ENCODE results near the gene RERE.

The RERE gene

DNA sequence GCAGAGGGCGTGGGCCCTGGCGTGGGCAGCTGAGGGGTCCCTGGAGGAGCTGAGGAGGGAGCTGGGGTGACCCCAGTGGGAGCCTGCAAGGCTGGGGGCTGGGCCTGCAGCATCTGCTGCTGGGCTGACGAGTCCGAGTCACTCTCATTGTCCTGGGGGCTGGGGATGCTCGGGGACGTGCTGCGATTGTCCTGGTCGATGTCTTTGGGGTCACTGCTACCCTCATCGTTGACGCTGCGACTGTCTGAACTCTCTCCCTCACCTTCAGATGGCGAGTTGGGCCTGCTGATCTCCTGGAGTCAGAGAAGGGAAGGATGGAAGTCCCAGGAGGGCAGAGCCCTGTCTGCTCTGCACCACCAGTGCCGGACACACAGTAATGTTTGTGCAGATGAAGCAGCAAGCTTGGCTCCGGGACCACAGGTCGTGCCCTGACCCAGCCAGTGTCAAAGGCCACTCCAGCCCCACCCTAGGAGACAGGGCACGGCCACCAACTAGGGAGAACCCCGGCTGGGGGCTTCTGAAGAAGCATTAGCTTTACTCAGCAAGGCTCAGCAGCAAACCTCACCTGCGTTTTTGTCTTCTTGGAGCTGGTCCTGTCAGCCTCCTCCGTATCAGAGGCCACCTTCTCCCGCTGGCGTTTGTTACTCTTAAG lies 456.1 kb downstream of the RERE start:
- no peak for DNase-seq (ENCODE audit: low spot score)

DNA sequence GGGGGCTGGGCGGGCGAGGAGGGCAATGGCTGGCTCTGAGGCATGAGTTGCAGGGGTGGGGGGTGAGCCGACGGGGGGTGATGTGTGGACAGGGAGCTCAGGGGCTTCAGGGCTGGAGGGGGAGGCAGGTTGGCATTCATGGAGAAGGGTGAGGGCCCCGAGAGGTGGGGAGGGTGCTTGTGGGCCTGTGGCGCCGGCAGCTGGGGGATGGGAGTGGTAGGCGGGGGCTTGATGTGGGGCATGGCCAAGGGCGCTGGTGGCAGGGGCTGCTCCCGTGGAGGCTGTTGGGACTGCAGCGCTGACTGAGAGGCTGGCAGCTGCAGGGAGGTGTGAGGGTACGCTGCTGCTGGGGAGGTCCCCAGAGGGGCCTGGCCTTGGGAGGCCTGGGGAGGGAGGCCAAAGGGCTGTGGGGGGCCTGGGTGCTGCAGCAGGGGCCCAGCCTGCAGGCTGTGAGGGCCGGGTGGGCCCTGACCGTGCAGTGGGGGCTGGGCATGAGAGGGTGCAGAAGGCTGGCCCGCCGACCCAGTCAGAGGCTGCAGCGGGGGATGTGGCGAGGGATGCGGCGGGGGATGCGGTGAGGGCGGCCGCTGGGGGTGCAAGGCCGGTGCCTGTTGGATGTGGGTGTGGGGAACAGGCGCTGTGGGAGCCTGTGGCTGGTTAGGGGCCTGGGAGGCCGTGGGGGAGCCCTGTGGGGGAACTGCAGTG lies 456.8 kb downstream of the RERE start:
- no peak for DNase-seq (ENCODE audit: low spot score)

DNA sequence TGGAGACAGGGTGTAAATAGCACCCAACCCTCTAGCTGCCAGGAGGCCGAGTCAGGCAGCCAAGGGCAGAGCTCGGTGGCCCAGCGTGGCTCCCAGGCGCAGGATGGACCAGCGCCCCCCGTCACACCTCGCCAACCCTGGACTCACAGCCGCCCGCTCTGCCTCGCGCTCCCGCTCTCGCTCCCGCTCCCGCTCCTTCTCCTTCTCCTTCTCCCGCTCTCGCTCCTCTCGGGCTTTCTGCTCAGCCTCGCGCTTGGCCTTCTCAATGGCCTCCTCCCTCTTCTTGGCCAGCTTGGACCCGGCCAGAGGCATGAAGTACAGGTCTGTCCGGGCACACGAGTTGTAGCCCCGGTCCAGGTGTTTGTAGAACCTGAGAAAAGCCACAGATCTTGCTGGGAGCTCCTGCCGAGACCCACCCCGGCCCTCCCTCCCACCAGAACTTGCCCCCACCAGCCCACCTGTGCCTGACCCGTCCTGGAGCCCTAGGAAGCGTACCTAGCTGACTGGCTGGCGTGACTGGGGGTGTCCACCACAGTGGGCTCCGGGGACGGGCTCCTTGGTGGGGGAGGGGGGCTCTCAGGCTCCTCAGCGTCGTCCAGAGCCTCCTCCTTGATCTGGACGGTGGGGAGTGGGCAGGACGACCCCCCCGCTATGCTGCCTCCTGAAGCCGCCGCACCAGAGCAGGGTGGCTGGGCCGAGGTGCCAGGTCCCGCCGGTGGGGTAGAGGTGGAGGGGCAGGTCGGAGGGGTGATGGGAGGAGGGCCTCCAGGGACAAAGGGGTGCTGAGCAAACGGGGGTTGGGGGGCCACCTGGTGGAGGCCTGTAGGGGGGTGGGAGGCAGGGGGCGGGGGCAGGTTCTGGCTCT lies 457.6 kb downstream of the RERE start:
- no peak for DNase-seq (ENCODE audit: low spot score)

DNA sequence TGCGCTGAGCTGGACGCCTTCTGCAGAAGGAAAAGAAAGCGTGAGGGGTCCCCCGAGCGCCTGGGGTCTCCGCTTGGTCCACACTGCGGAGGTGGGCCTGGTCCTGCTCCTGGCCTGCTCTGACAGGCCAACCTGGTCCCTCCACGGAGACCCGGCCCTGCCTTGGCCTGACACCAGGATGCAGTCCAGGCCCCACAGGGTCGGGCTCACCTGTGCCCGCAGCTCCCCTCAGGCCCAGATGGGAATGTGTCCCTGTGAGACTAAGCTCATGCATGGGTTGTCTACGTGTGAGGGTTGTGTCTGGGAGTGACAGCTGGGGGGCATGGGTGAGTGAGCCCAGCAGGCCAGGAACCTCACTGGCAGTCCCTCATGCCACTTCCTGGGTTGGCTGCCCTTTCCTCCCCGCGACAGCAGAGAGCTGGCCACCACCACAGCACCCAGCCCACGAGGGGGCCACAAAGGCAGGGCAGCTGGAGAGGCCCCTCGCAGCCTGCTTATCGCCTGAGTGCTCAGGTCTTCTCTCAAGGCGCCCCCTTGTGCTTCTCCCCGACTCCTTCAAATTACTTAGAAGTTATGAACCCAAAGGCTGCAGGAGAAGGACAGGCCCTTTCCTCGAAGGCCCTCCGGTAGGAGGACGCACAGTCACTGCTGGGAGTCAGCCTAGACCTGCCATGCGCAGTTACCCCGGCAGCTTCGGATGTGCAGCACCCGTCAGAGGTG lies 458.4 kb downstream of the RERE start:
- no peak for DNase-seq (ENCODE audit: low spot score)

DNA sequence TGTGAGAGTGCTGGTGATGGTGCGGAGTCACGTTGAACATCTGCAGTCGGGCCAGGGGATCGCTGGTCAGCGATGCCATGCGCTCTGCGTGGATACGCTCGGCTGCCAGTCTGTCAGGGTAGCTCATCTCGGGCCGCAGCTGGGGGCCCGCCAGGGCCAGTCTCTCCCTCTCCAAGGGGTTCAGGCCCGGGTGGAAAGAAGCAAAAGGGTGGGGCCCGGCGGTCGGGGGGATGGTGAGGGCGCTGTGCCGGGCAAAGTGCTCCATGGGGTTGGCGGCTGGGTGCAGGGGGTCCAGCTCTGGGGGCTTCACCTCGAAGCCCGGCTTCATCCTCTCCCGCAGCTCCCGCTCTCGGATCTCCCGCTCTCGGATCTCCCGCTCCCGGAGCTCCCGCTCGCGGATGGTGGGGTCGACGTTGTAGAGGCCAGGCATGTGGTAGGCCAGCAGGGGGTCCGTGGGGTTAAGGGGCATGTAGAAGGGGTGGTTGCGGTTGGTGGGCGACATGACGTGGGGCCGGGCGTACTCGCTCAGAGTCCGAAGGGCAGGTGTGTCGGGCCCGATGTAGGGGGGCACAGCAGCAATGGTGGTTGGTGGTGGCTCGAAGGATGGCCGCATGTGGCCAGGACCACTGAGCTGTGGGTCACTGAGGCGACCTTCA lies 459.1 kb downstream of the RERE start:
- DNase-seq (ENCODE audit: low spot score): no peak

DNA sequence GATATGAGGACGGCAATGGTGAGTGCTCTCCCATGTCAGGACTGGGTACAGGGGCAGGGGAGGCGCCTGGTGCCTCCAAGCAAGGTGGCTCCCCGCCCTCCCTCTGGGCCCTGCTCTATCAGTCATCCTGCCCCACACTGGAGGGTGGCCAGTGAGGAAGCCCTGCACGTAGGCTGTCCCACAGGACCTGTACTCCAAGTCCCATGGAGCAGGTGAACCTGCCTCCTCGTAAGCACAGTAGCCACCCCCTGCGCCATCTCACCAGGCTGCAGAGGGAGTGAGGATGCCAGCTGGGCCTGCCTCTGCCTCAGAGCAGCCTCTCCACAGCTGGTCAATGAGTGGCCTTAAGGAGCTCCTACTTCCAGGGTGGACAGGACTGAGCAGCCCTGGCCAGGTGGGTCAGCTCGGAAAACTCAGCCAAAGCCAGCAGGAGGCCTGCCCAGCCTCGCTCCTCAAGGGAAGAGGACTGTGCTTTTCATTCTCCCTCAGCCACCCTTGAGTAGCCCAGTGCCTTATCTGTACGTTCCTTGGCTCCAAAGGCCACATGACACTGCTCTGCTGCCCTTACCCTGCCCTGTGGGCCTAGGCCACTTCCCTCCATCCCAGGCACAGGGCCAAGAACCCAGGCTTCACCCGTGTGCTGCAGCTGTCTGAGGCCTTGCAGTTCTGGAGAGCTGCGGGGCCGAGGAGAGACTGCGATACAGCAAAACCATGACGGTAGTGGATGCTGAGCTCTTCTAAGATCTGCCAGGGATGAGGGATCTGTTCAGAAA lies 459.9 kb downstream of the RERE start:
- DNase-seq (ENCODE audit: low spot score): no peak

DNA sequence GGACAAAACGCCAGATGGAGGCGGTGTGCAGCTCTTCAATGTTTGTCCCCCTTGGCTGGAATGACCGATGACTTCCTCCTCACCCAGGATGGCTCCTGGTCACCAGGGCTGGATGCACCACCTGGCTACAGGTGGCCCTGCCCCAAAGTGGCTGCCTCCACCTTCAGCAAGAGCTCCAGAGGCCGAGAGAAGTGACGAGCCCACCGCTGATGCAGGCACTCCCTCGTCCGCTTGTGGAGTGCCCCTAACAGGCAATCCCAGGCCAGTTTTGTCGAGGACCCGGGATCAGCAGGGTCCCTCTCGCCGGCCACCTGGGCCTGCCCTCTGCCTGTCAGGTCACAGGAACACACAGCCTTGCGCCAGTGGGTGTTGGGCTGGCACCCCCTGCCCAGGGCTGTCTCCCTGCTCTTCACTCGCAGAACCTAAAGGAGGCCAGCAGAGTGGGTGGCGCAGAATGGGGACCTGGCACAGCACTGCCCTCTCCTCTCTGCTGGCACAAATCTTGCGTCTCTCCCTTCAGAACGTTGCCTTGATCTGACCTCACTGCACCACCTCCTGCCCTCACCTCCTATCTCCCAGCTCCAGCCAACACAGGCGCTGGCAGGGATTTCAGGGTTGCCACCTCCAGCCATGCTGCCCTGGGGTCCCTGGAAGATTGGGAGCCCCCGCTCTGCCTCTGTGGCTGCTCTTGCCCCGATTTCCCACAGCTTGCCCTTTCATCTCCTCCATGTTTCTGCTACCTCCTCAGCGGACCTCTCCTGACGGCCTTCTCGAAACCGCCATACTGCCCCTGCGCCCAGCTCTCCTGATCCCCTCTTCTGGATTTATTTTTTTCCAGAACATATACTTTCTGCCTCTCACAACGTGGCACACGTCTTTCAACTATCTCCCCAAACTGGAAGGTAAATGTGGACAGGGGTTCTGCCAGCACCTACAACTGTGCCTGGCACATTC lies 460.9 kb downstream of the RERE start:
- DNase-seq (ENCODE audit: low spot score): no peak

DNA sequence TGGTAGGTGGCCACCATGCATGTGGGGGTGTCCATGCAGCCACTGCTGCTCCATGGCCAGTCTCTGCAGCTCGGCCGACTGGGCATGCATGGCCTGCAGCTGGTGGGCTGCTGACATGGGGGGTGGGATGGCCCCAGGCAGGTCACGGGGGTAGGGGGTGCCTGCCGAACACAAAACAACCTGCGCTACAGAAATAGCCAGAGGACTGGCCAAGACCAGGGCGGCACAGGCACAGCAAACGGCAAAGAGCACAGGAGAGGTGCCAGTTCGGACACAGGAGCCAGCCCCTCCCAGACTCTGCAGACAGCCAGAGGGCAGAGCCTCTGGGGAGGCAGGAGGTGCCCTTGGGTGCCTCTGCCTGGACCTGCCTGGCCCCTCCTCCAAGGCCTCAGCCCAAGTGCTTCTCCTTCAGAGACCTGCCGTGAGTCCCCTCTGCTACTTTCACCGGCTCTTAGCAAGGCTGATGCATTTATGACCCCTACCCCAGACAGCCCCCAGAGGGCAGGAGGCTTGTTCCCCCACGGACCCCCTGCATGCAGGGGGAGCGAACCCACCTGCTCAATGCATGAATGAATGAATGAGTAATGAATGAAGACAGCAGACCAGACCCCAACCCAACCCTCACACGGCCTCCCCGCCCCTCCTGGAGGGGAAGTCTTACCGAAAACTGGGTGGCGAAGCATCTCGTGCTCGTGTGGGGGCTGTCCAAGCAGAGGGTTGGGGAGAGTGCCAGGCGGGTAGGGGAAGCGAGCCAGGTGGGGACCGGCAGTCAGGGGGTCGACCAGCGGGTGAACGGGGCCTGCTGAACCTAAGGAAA lies 461.8 kb downstream of the RERE start:
- DNase-seq (ENCODE audit: low spot score): no peak

DNA sequence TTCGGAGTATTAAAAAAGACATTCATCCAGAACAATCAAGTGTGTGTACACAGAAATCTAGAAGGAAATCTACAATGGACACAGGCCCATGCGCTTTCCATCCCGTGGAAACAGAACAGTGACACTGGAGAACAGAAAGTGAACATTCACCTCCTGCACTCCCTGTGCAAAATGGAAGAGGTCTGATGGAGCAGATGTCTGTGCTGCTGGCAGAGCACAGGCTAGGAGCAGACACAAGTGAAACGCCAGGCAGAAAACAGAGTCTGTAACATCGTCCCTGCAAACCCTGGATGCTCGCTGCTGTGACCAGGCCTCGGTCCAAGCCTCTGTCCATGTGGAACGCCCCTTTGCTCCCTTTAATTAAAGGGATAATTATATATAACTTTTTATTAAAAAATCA lies 463.4 kb downstream of the RERE start:
- DNase-seq (ENCODE audit: low spot score): no peak

DNA sequence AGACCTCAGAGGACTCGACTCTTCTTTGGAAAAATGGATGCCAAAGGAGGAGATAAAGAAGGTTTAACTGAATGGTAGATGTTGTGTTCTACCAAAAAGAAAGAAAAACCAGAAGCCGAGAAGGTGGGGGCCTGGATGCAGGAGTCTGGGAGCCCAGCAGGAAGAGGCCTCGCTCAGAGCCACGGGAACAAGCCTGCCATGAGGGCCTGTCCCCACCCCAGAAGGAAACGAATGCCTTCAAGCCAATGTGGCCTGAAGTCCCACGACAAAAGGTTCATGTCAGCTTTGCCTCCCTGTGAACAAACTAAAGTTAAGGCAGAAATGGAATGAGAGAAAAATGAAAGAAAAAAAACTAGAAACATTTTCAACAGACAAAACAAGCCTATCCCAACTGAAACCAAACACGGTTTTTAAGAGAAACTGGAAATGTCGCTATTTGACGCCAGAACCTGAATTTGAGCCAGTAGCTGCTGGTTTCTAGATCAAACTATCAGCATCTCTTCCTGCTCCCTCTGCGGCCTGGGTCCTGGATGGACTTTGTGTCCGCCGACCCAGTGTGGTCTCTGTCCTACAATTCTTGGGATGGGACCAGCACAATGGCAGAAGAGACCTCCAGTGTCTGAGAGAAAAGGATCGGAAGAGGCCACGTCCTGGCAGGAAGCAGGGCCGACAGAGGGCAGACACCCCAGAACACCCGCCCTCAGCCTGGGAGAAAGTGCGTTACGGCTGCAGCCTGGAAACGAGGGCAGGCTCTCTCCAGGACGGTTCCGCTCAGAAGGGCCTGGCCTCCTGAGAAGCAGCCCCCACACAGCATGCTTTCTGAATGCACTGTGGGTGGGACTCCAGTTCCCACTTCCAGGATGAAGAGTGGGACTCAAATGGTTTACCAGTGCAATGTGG lies 464.3 kb downstream of the RERE start:
- no peak for DNase-seq (ENCODE audit: low spot score)

DNA sequence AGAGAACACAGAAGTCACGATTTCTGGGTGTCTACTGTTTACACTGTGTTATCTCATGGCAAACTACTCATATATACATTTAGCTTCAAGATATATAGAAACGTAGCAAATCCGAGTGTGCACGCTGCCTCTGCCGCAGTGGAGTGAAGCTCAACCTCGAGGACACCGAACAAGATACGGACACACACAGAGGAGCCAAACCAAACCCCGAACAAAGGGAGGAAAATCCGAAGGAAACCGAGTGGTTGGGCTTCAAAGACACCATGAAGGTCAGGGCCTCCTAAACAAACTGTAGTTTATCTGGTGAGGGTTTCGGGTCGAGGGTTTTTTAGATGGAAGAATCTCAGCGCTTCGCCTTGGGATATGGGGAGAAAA lies 465.0 kb downstream of the RERE start:
- no peak for DNase-seq (ENCODE audit: low spot score)

DNA sequence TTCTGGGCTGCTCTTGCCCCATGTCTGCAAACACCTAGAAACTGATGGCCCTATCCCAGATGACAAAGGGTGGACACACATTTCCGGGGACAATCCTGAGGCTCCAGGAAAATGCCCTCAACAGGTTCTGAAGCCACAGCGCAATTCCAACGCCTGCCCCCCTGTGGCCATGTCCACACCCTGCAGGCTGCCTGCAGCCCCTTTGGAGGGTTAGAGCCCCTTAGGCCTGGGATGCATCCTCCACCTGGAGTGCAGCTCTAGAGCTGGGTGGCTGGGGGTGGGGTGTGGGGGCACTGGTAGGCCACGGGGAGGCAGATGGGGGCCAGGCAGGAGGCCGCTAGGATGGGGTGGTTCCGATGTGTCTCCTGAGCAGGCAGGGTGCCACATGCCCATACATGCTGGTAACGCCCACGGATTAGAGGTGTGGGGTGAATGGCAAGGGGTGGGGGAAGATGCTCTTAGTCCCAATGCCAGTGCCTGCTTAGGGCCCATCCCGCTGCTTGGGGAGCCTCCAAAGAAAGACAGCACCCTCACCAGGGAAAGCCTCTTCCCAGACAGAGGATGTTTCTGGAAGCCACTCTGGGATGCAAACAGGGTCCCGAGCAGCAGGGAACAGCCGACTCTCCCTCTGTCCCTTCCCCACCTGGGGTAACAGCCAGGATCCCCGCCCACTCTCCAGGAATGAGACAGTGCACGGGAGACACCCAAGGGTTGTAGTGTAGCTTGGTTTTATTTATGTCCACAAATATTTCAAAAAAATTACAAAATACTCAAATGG lies 465.6 kb downstream of the RERE start:
- peak; percentile 8 for DNase-seq (ENCODE audit: low spot score)

DNA sequence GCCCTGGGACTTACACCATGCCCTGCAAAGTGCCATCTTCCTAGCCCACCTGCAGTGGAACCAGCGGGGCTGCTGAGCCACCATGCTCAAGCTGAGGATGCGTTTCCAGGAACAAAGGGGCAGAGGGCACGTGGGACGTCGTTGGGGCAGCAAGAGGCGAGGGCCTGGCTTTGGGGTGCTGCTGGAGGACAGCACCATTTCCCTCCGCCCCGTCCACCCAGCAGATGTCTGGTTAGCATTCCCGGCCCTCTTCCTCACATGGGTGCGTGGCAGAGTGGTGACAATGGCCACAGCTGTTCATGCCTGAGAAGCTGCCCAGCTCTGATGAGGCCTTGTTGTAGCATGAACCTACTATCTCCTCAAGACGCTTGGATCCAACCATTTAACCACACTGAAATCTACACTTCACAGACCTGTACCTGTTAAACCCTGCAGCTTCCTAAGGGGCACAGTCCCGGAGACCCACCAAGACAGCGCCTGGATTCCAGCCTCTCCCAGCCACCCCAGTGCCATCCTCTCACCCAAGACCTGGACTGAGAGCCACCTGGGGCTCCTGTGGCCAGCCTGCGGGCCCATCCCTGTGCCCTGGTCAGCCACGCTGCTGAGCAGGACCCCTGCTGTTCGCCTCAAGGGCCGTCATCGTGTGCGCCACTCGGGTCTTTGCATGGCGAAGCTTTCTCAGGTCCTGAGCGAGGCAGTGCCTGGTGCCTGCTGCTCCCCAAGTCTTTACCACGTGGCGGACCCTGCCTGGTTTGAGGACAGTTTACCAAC lies 466.3 kb downstream of the RERE start:
- DNase-seq (ENCODE audit: low spot score): no peak

DNA sequence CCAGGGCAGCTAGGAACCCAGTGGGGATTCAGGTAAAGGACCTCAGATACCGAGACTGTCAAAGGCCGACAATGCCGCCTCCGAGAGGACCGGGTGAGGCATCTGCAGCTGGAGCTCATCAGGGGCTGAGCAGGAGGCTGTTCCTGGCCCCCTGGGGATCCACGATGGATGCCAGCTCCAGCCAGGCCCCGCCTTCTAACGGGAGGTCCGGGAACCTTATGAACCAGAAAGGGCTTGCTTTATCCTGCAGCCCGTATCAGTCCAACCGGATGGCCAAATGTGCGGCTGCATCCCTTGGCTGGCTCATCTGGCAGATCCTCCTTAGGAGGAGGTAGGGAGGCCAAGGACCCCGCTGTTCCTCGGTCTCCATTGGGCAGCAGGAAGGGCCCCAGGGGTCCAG lies 467.5 kb downstream of the RERE start:
- no peak for DNase-seq (ENCODE audit: low spot score)

DNA sequence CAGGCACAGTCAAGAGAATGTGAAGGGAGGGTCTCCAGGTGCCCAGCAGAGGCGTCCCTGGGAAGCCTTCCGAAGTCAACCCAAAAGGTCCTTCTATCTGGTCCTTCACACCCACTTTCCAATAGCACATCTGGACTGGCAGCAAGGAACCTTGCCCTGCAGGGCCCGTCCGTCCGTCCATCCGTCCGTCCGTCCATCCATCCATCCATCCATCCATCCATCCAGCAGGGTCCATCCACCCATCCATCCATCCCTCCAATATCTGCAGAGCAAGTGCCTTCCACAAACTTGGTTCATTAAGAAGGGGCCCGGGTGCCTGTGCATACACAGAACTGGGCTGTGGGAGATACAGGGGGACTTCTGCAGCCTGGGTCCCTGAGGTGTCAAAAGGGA lies 468.0 kb downstream of the RERE start:
- DNase-seq (ENCODE audit: low spot score): no peak

DNA sequence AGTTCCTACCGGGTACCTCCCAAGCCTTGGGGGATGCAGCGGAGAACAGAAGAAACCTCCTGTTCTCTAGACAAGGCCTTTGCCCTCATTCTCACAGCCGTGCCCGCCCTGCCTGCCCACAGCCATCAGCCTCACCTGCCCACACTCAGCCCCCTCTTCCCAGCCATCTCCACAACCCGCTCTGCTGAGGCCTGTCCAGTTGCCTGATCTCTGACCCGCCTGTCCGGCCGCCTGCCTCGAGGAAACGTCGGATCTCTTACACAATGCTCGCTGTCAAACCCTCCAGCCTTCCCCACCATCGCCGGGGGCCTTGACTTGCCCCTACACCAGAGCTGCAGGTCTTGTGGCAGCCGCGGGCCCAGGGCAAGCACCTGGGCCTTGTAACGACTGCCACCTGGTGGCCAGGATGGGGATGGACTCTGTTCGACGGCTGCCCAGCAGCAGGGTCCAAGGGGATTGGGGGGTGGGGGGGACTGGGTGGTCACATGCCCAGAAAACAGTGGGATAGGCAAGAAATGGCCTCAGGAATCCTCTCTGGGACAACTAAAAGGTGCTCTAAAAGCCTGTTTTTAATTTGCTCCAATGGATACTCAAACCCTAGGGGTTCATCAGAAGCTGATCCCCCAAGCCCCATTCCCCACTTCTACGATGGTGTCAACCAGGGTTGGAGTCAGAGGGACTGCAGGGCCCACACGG lies 468.5 kb downstream of the RERE start:
- peak; percentile 65 for DNase-seq (ENCODE audit: low spot score)
